Panc1 (cell line): ENCODE data around the gene CCDC57. TPM values are rescaled to one million over a fixed set of nuclear protein-coding genes. Genes with fewer than 3 reads are reported as not detected.

Experiments
- ATAC-seq: fragments of 200-7000 bp; cut with Tn5 transposase; 2 replicates; pipeline ENCODE4 v1.9.1; 2020; ENCODE audit warnings: mild to moderate bottlenecking, moderate library complexity
- BruUV-seq: library from RNA; stranded (reverse); fragments of 400-500 nt; replicated peaks from 2 replicates; lab custom pipeline; 2021; lab: Mats Ljungman, UMichigan
- CTCF ChIA-PET: fragments of 300-600 bp; sonication (Branson Sonifier 250); formaldehyde crosslinking; loops from one replicate; lab custom pipeline; 2022; ENCODE audit warnings: antibody characterized with exemption; lab: Charles Lee
- POLR2A ChIA-PET: fragments of 300-600 bp; sonication (Branson Sonifier 250); formaldehyde crosslinking; loops from one replicate; lab custom pipeline; 2022; ENCODE audit warnings: antibody characterized with exemption; lab: Charles Lee
- DNase-seq: peaks from one replicate; pipeline ENCODE4 v3.0.0-alpha.2; 2010; ENCODE audit warnings: low read depth, low spot score
- H3K27ac ChIP-seq: 2 replicates; pipeline ENCODE4 v1.5.1; 2011; ENCODE audit warnings: mild to moderate bottlenecking, low read length, inconsistent platforms
- H3K27me3 ChIP-seq: fragments of 200-500 bp; sonication (Bioruptor generic); 2 replicates; pipeline ENCODE4 v1.6.0; 2014; ENCODE audit warnings: low read length, inconsistent platforms; ENCODE audit not compliant: control insufficient read depth, insufficient read depth
- H3K36me3 ChIP-seq: fragments of 200-500 bp; sonication (Bioruptor generic); 2 replicates; pipeline ENCODE4 v1.5.1; 2014; ENCODE audit warnings: inconsistent platforms, mild to moderate bottlenecking, low read length, moderate library complexity; ENCODE audit not compliant: control insufficient read depth, insufficient read depth
- H3K4me1 ChIP-seq: 2 replicates; pipeline ENCODE4 v1.5.1; 2011; ENCODE audit warnings: inconsistent platforms, mild to moderate bottlenecking, low read length, moderate library complexity; ENCODE audit not compliant: control insufficient read depth, insufficient read depth
- H3K4me3 ChIP-seq, 2 experiments: 2 replicates each; pipeline ENCODE4 v1.5.1; 2011 to 2012; ENCODE audit warnings: low read depth in 2 of 2, low read length in 2 of 2, mild to moderate bottlenecking in 2 of 2, inconsistent platforms in 1 of 2, moderate library complexity in 1 of 2
- H3K9me3 ChIP-seq: fragments of 200-500 bp; sonication (Bioruptor generic); 2 replicates; pipeline ENCODE4 v1.5.1; 2014; ENCODE audit warnings: low read depth, mild to moderate bottlenecking, inconsistent platforms, low read length, moderate library complexity; ENCODE audit not compliant: control insufficient read depth, insufficient read depth
- POLR2AphosphoS5 ChIP-seq: IDR thresholded peaks from 2 replicates; pipeline ENCODE4 v1.6.1; 2012; ENCODE audit warnings: mild to moderate bottlenecking, low read depth, low read length, moderate library complexity
- SIN3A ChIP-seq: IDR thresholded peaks from 2 replicates; pipeline ENCODE4 v1.6.1; 2012; ENCODE audit warnings: low read depth, mild to moderate bottlenecking, low read length, moderate library complexity, borderline replicate concordance; ENCODE audit not compliant: insufficient read depth
- TCF7L2 ChIP-seq: IDR thresholded peaks from 2 replicates; pipeline ENCODE4 v1.6.1; 2011; ENCODE audit warnings: mild to moderate bottlenecking, low read depth, low read length, inconsistent platforms
- in situ Hi-C: cut with HindIII; loops from 2 replicates; pipeline ENCODE4 v1.10.0; 2016; ENCODE audit warnings: low sequenced_read_pairs, low pct_unique_long_range_greater_than_20kb
- intact Hi-C: fragments of 100-400 bp; cut with micrococcal nuclease; formaldehyde crosslinking; loops from one replicate; pipeline ENCODE4 v1.10.0; 2022; ENCODE audit not compliant: unreplicated experiment
- total RNA-seq: library from RNA; stranded (reverse); gene quantifications from one replicate; pipeline ENCODE4 v1.2.1, GENCODE V29; 2021; ENCODE audit not compliant: unreplicated experiment
- TF ChIP-seq, protein P1 (sequence below), 2 experiments: IDR thresholded peaks; 2 replicates each; pipeline ENCODE4 v1.6.1; 2011 to 2012; ENCODE audit warnings: low read depth in 2 of 2, control low read depth in 1 of 2, low read length in 1 of 2, mild to moderate bottlenecking in 1 of 2, moderate library complexity in 1 of 2; ENCODE audit not compliant: insufficient read depth in 1 of 2
- TF ChIP-seq, protein P2 (sequence below): fragments of 450-650 bp; IDR thresholded peaks from 2 replicates; pipeline ENCODE4 v1.5.1; 2017; ENCODE audit warnings: mild to moderate bottlenecking

The CCDC57 gene
- total RNA-seq, 1 experiment from 2014 or later = 63.6 TPM

DNA sequence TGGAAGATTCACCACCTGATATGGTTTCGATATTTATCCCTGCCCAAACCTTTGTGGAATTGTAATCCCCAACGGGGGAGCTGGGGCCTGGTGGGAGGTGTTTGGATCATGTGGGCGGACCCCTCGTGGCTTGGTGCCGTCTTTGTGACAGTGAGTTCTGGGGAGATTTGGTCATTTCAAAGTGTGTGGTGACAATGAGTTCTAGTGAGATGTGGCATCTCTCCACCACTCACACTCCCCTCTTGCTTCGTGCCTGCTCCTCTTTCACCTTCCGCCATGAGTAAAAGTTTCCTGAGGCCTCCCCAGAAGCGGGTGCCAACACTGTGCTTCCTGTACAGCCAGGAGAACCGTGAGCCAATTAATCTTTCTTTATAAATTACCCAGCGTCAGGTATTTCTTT is 9.7 kb downstream of the CCDC57 start:
- Histone ChIP-seq H3K36me3 (no peaks in the 10 kb centered on the region), H3K27ac (peak overlapping the region; percentile 95; the same call in 1 of the 2 replicates), H3K27me3 (no peaks in the 10 kb centered on the region), H3K9me3 (no peaks in the 10 kb centered on the region), H3K4me3 (no peak overlapping the region), H3K4me1 (peaks cover 41% of the 10 kb centered on the region)
- DNase-seq (no peak), ATAC-seq (no peak)
- TF ChIP-seq, protein P1, sequence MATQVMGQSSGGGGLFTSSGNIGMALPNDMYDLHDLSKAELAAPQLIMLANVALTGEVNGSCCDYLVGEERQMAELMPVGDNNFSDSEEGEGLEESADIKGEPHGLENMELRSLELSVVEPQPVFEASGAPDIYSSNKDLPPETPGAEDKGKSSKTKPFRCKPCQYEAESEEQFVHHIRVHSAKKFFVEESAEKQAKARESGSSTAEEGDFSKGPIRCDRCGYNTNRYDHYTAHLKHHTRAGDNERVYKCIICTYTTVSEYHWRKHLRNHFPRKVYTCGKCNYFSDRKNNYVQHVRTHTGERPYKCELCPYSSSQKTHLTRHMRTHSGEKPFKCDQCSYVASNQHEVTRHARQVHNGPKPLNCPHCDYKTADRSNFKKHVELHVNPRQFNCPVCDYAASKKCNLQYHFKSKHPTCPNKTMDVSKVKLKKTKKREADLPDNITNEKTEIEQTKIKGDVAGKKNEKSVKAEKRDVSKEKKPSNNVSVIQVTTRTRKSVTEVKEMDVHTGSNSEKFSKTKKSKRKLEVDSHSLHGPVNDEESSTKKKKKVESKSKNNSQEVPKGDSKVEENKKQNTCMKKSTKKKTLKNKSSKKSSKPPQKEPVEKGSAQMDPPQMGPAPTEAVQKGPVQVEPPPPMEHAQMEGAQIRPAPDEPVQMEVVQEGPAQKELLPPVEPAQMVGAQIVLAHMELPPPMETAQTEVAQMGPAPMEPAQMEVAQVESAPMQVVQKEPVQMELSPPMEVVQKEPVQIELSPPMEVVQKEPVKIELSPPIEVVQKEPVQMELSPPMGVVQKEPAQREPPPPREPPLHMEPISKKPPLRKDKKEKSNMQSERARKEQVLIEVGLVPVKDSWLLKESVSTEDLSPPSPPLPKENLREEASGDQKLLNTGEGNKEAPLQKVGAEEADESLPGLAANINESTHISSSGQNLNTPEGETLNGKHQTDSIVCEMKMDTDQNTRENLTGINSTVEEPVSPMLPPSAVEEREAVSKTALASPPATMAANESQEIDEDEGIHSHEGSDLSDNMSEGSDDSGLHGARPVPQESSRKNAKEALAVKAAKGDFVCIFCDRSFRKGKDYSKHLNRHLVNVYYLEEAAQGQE (IDR thresholded peaks at IDR 0.05; ENCODE audit: insufficient read depth in 1 of 2, low read depth in 2 of 2, low read length in 1 of 2) = no peak
- in situ Hi-C loops = no loop called here
- ChIA-PET POLR2A (no interaction called here), CTCF (no interaction called here)
- intact Hi-C loops = no loop called here
- BruUV-seq = no TSS peak

DNA sequence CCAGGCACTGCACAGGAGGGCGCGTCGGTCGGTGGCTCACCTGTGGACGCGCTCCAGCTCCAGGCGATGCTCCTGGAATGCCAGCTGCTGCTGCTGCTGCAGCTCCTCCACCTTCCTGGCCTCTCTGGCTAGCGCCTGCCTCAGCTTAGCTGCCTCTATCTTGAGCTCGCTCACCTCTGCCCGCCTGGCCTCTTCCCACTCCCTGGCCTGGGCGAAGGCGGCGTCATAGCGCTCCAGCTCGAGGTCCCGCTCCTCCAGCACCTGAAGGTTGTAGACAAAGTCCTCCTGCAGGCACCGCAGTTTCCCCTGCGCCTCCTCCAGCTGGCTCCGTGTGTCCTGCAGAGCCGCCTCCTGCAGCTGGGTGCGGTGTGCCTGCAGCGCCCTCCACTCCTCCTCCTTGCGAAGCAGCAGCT is 11.1 kb downstream of the CCDC57 start:
- BruUV-seq = no TSS peak
- in situ Hi-C loops = no loop called here
- Histone ChIP-seq H3K27ac (0 out of 2 replicates have a peak overlapping the region, but pooled peaks have one; percentile 7), H3K4me3 (no peak overlapping the region), H3K27me3 (no peaks in the 10 kb centered on the region), H3K4me1 (peaks cover 35% of the 10 kb centered on the region), H3K9me3 (no peaks in the 10 kb centered on the region), H3K36me3 (no peaks in the 10 kb centered on the region)
- DNase-seq = no peak
- intact Hi-C loops = no loop called here
- ChIA-PET POLR2A (interaction anchor here (0.6 kb wide), 1 partner anchor 14 kb away, joined by 3 read pairs; no protein-coding TSS in a partner anchor), CTCF (no interaction called here)
- TF ChIP-seq, protein P1 (IDR thresholded peaks at IDR 0.05; ENCODE audit: insufficient read depth in 1 of 2, low read depth in 2 of 2, low read length in 1 of 2) = no peak
- TF ChIP-seq SIN3A = no peak
- TF ChIP-seq TCF7L2 = no peak
- no peak for TF ChIP-seq POLR2AphosphoS5
- TF ChIP-seq, protein P2, sequence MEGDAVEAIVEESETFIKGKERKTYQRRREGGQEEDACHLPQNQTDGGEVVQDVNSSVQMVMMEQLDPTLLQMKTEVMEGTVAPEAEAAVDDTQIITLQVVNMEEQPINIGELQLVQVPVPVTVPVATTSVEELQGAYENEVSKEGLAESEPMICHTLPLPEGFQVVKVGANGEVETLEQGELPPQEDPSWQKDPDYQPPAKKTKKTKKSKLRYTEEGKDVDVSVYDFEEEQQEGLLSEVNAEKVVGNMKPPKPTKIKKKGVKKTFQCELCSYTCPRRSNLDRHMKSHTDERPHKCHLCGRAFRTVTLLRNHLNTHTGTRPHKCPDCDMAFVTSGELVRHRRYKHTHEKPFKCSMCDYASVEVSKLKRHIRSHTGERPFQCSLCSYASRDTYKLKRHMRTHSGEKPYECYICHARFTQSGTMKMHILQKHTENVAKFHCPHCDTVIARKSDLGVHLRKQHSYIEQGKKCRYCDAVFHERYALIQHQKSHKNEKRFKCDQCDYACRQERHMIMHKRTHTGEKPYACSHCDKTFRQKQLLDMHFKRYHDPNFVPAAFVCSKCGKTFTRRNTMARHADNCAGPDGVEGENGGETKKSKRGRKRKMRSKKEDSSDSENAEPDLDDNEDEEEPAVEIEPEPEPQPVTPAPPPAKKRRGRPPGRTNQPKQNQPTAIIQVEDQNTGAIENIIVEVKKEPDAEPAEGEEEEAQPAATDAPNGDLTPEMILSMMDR = no peak
- ATAC-seq = no peak
